Uterus (tissue), 2 donors: ENCODE data around the gene CNFN.

Experiments used
- CTCF ChIP-seq, 4 experiments: fragments of 200-600 bp in 2 of 4; fragments of 450-650 bp in 2 of 4; sonication (generic) in 2 of 4; IDR thresholded peaks; one replicate each; pipeline ENCODE4 v1.5.1; 2016 to 2019; ENCODE audit warnings: antibody characterized with exemption in 4 of 4, mild to moderate bottlenecking in 2 of 4, moderate library complexity in 1 of 4
- POLR2A ChIP-seq, 2 donors: fragments of 450-650 bp; IDR thresholded peaks; one replicate each; pipeline ENCODE4 v1.6.1; 2016; ENCODE audit warnings: antibody characterized with exemption in 2 of 2, mild to moderate bottlenecking in 1 of 2, moderate library complexity in 1 of 2

GRCh38 chr19:42378225-42379215 lies 11.6 kb downstream of the CNFN start:
- TF ChIP-seq CTCF (IDR thresholded peaks at IDR 0.05) (no peak), POLR2A (IDR thresholded peaks at IDR 0.05) (no peak)
